Measurements from ENCODE around the gene SGCE. TPM values are rescaled to one million over a fixed set of nuclear protein-coding genes. Genes with fewer than 3 reads are reported as not detected.

The SGCE gene
- total and polyA plus RNA-seq, 10 of the 15 experiments (the other 5 are each of a cell fraction or from before 2014, with no cell fraction given), result 30.5 to 80.1 (median 49.2) TPM

DNA sequence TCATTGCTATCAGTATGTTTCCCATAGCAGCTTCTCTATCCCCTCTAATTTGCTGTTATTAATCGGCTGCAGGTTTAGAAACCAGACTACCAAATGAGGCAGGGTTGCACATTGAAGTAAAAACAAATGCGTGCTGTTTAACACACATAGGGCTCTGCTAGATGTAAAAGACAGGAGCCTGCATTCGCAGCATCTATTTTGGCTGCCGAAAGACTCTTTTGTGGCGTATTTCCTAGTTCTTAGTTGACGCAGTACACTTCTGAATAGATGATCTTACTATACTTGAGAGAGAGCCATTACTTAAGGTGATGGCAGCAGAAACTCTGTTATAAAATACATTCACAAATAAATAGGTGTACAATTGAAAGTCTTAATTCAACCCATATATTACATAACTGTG, 21.4 kb downstream of the SGCE start (continued):
- TF ChIP-seq, protein P1, sequence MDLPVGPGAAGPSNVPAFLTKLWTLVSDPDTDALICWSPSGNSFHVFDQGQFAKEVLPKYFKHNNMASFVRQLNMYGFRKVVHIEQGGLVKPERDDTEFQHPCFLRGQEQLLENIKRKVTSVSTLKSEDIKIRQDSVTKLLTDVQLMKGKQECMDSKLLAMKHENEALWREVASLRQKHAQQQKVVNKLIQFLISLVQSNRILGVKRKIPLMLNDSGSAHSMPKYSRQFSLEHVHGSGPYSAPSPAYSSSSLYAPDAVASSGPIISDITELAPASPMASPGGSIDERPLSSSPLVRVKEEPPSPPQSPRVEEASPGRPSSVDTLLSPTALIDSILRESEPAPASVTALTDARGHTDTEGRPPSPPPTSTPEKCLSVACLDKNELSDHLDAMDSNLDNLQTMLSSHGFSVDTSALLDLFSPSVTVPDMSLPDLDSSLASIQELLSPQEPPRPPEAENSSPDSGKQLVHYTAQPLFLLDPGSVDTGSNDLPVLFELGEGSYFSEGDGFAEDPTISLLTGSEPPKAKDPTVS (IDR thresholded peaks at IDR 0.05; ENCODE audit: low read depth, low read length), result no peak
- no peak for TF ChIP-seq HCFC1 (IDR thresholded peaks at IDR 0.05; ENCODE audit: low read length)
- no peak for TF ChIP-seq RELA (IDR thresholded peaks at IDR 0.05; ENCODE audit: borderline replicate concordance, partially characterized antibody)

DNA sequence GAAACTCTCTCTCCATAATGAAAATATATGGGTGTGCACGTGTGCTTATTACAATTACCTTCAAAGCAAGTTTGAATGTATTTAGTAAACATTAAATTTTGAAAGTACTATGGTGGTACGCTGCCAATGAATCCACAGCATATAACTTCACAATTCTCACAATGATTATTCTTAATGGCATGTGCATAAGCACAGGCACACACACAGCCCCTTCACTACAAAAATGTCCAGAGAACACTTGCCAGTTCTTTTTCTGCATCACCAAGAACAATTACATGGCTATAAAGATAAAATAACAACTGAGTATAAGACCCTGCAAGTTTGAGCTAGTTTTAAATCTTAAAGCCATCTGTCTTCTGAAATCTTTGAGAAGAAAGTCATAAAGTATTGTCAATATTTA, 22.2 kb downstream of the SGCE start:
- Histone ChIP-seq H3K4me2 (ENCODE audit: control insufficient read depth, insufficient read depth) (no peak overlapping the region), H3K4me1 (ENCODE audit: control insufficient read depth, insufficient read depth, low read length) (no peaks in the 10 kb centered on the region), H3K4me3 (no peak overlapping the region), H3K27ac (ENCODE audit: control insufficient read depth, insufficient read depth) (no peak overlapping the region), H3K27me3 (replicated peaks in 1 of 2; ENCODE audit: control insufficient read depth in 2 of 2, insufficient read depth in 2 of 2, low read length in 1 of 2) (no peaks in the 10 kb centered on the region), H3K36me3 (ENCODE audit: control insufficient read depth in 2 of 2, insufficient read depth in 2 of 2, low read length in 1 of 2) (no peaks in the 10 kb centered on the region), H3K79me2 (ENCODE audit: control insufficient read depth, insufficient read depth, low read length) (no peaks in the 10 kb centered on the region; the same call in 1 of the 2 replicates), H4K20me1 (ENCODE audit: control insufficient read depth, insufficient read depth) (no peaks in the 10 kb centered on the region), H2AFZ (ENCODE audit: control insufficient read depth, low read depth, low read length) (no peak overlapping the region), H3K9me3 (replicated peaks; ENCODE audit: control insufficient read depth, insufficient read depth, low read length) (no peaks in the 10 kb centered on the region), H3K9ac (ENCODE audit: control insufficient read depth, insufficient read depth, low read length) (no peak overlapping the region)
- 98% methylated on average over 2 of the region's 2 CpGs for WGBS (ENCODE audit: insufficient coverage, insufficient replicate concordance, low lambda C conversion rate, missing lambda C conversion rate)
- BruUV-seq (replicated peaks), result no TSS peak
- intact Hi-C loops (cut with micrococcal nuclease; ENCODE audit: unreplicated experiment) (no loop called here), in situ Hi-C loops (cut with MboI) (no loop called here)
- ChIA-PET SMC1A (ENCODE audit: uncharacterized antibody, unreplicated experiment) (interaction anchor here (0.9 to 2.1 kb wide), 7 partner anchors 8 to 846 kb away, joined by 3 to 8 read pairs (median 4); no protein-coding TSS in a partner anchor), RAD21 (ENCODE audit: unreplicated experiment) (interaction anchor here (0.9 to 3.3 kb wide), 5 partner anchors 8 to 21 kb away, joined by 3 to 10 read pairs (median 6); no protein-coding TSS in a partner anchor), POLR2A (interaction anchor here (1.3 kb wide), 1 partner anchor 15 kb away, joined by 4 read pairs; no protein-coding TSS in a partner anchor), CTCF (interaction anchor here (0.6 to 2.0 kb wide), 4 partner anchors 8 to 32 kb away, joined by 3 to 5 read pairs (median 3); no protein-coding TSS in a partner anchor)
- no peak for FAIRE-seq
- ATAC-seq, result no peak
- DNase-seq (ENCODE audit: low read depth, low spot score), result no peak
- TF ChIP-seq CHD4 (IDR thresholded peaks at IDR 0.05) (no peak), ZBED1 (IDR thresholded peaks at IDR 0.05; ENCODE audit: borderline replicate concordance) (no peak), ZNF622 (IDR thresholded peaks at IDR 0.05) (no peak), POLR2A (IDR thresholded peaks at IDR 0.05; ENCODE audit: low read depth, low read length) (no peak), ASH2L (IDR thresholded peaks at IDR 0.05; ENCODE audit: borderline replicate concordance, low read depth) (no peak), ZNF24 (IDR thresholded peaks at IDR 0.05) (no peak), TCF3 (IDR thresholded peaks at IDR 0.05; ENCODE audit: borderline replicate concordance, insufficient read depth, low read depth, low read length) (no peak)
- TF ChIP-seq, protein P2, sequence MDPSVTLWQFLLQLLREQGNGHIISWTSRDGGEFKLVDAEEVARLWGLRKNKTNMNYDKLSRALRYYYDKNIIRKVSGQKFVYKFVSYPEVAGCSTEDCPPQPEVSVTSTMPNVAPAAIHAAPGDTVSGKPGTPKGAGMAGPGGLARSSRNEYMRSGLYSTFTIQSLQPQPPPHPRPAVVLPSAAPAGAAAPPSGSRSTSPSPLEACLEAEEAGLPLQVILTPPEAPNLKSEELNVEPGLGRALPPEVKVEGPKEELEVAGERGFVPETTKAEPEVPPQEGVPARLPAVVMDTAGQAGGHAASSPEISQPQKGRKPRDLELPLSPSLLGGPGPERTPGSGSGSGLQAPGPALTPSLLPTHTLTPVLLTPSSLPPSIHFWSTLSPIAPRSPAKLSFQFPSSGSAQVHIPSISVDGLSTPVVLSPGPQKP (IDR thresholded peaks at IDR 0.05; ENCODE audit: low read depth, low read length), result no peak
- TF ChIP-seq, protein P3, sequence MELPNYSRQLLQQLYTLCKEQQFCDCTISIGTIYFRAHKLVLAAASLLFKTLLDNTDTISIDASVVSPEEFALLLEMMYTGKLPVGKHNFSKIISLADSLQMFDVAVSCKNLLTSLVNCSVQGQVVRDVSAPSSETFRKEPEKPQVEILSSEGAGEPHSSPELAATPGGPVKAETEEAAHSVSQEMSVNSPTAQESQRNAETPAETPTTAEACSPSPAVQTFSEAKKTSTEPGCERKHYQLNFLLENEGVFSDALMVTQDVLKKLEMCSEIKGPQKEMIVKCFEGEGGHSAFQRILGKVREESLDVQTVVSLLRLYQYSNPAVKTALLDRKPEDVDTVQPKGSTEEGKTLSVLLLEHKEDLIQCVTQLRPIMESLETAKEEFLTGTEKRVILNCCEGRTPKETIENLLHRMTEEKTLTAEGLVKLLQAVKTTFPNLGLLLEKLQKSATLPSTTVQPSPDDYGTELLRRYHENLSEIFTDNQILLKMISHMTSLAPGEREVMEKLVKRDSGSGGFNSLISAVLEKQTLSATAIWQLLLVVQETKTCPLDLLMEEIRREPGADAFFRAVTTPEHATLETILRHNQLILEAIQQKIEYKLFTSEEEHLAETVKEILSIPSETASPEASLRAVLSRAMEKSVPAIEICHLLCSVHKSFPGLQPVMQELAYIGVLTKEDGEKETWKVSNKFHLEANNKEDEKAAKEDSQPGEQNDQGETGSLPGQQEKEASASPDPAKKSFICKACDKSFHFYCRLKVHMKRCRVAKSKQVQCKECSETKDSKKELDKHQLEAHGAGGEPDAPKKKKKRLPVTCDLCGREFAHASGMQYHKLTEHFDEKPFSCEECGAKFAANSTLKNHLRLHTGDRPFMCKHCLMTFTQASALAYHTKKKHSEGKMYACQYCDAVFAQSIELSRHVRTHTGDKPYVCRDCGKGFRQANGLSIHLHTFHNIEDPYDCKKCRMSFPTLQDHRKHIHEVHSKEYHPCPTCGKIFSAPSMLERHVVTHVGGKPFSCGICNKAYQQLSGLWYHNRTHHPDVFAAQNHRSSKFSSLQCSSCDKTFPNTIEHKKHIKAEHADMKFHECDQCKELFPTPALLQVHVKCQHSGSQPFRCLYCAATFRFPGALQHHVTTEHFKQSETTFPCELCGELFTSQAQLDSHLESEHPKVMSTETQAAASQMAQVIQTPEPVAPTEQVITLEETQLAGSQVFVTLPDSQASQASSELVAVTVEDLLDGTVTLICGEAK (IDR thresholded peaks at IDR 0.05; ENCODE audit: borderline replicate concordance), result no peak
- TF ChIP-seq, protein P4, sequence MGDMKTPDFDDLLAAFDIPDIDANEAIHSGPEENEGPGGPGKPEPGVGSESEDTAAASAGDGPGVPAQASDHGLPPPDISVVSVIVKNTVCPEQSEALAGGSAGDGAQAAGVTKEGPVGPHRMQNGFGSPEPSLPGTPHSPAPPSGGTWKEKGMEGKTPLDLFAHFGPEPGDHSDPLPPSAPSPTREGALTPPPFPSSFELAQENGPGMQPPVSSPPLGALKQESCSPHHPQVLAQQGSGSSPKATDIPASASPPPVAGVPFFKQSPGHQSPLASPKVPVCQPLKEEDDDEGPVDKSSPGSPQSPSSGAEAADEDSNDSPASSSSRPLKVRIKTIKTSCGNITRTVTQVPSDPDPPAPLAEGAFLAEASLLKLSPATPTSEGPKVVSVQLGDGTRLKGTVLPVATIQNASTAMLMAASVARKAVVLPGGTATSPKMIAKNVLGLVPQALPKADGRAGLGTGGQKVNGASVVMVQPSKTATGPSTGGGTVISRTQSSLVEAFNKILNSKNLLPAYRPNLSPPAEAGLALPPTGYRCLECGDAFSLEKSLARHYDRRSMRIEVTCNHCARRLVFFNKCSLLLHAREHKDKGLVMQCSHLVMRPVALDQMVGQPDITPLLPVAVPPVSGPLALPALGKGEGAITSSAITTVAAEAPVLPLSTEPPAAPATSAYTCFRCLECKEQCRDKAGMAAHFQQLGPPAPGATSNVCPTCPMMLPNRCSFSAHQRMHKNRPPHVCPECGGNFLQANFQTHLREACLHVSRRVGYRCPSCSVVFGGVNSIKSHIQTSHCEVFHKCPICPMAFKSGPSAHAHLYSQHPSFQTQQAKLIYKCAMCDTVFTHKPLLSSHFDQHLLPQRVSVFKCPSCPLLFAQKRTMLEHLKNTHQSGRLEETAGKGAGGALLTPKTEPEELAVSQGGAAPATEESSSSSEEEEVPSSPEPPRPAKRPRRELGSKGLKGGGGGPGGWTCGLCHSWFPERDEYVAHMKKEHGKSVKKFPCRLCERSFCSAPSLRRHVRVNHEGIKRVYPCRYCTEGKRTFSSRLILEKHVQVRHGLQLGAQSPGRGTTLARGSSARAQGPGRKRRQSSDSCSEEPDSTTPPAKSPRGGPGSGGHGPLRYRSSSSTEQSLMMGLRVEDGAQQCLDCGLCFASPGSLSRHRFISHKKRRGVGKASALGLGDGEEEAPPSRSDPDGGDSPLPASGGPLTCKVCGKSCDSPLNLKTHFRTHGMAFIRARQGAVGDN (IDR thresholded peaks at IDR 0.05), result no peak

Measured in GM12878 (cell line).